GM12878 (cell line): Measurements from ENCODE around the gene PATJ. TPM values are rescaled to one million over a fixed set of nuclear protein-coding genes. Genes with fewer than 3 reads are reported as not detected.

Experiments used
- ATAC-seq: fragments of 200-7000 bp; cut with Tn5 transposase; 3 replicates; pipeline ENCODE4 v1.9.1; 2020; ENCODE audit warnings: mild to moderate bottlenecking, moderate library complexity
- BruUV-seq: library from RNA; stranded (reverse); fragments of 400-500 nt; replicated peaks from 2 replicates; lab custom pipeline; 2021; lab: Mats Ljungman, UMichigan
- CTCF ChIA-PET: fragments of 300-600 bp; sonication (Branson Sonifier 250); formaldehyde crosslinking; extraction: SDS; loops from one replicate; lab custom pipeline; 2021; ENCODE audit warnings: inconsistent platforms; lab: Yijun Ruan, JAX
- POLR2A ChIA-PET: fragments of 350-600 bp; formaldehyde crosslinking; extraction: SDS; loops from one replicate; lab custom pipeline; 2021; ENCODE audit warnings: inconsistent platforms; lab: Charles Lee
- RAD21 ChIA-PET: fragments of 300-600 bp; sonication (Branson Sonifier 250); formaldehyde crosslinking; loops from one replicate; lab custom pipeline; 2023; ENCODE audit warnings: antibody characterized with exemption; ENCODE audit not compliant: unreplicated experiment; lab: Charles Lee
- SMC1A ChIA-PET: fragments of 300-600 bp; sonication (Branson Sonifier 250); formaldehyde crosslinking; loops from one replicate; lab custom pipeline; 2023; ENCODE audit not compliant: unreplicated experiment, uncharacterized antibody; lab: Charles Lee
- DNase-seq: peaks from one replicate; pipeline ENCODE4 v3.0.0-alpha.2; 2011; ENCODE audit warnings: low read depth, low spot score
- FAIRE-seq: peaks from 3 replicates; lab custom pipeline; 2011; peaks lifted over from hg19 to GRCh38; lab: Jason Lieb, UNC
- H2AFZ ChIP-seq: 2 replicates; pipeline ENCODE4 v1.6.0; 2011; ENCODE audit warnings: low read depth, low read length, control low read depth; ENCODE audit not compliant: control insufficient read depth
- H3K27ac ChIP-seq: 2 replicates; pipeline ENCODE4 v1.5.1; 2011; ENCODE audit warnings: control low read depth; ENCODE audit not compliant: control insufficient read depth, insufficient read depth
- H3K27me3 ChIP-seq, 2 experiments: replicated peaks in 1 of 2; 2 replicates each; pipeline versions ENCODE4 v1.6.0 to v1.6.1; 2011; ENCODE audit warnings: low read length in 1 of 2; ENCODE audit not compliant: control insufficient read depth in 2 of 2, insufficient read depth in 2 of 2
- H3K36me3 ChIP-seq, 2 experiments: 2 replicates each; pipeline ENCODE4 v1.5.1; 2011; ENCODE audit warnings: low read length in 1 of 2; ENCODE audit not compliant: control insufficient read depth in 2 of 2, insufficient read depth in 2 of 2
- H3K4me1 ChIP-seq: 2 replicates; pipeline ENCODE4 v1.6.1; 2011; ENCODE audit warnings: mild to moderate bottlenecking, low read length, moderate library complexity, mixed read lengths; ENCODE audit not compliant: control insufficient read depth, insufficient read depth
- H3K4me2 ChIP-seq: 2 replicates; pipeline ENCODE4 v1.6.0; 2011; ENCODE audit warnings: control low read depth; ENCODE audit not compliant: control insufficient read depth, insufficient read depth
- H3K4me3 ChIP-seq: fragments of 200-600 bp; sonication (generic); 2 replicates; pipeline ENCODE4 v1.5.1; 2016
- H3K79me2 ChIP-seq: 2 replicates; pipeline ENCODE4 v1.6.0; 2011; ENCODE audit warnings: low read length; ENCODE audit not compliant: control insufficient read depth, insufficient read depth
- H3K9ac ChIP-seq: 2 replicates; pipeline ENCODE4 v1.8.0; 2011; ENCODE audit warnings: low read length, control low read depth, mixed read lengths; ENCODE audit not compliant: control insufficient read depth, insufficient read depth
- H3K9me3 ChIP-seq: replicated peaks from 3 replicates; pipeline ENCODE4 v1.5.1; 2011; ENCODE audit warnings: mild to moderate bottlenecking, low read length; ENCODE audit not compliant: control insufficient read depth, insufficient read depth
- H4K20me1 ChIP-seq: 2 replicates; pipeline ENCODE4 v1.6.0; 2011; ENCODE audit not compliant: control insufficient read depth, insufficient read depth
- HCFC1 ChIP-seq: fragments of 150-350 bp; IDR thresholded peaks from 2 replicates; pipeline ENCODE4 v1.6.1; 2014; ENCODE audit warnings: low read length
- NRF1 ChIP-seq: conservative IDR thresholded peaks from 2 replicates; pipeline ENCODE4 v1.6.1; 2011; ENCODE audit warnings: mild to moderate bottlenecking, low read depth, low read length, improper control_type of control experiment
- SIN3A ChIP-seq: IDR thresholded peaks from 2 replicates; pipeline ENCODE4 v1.6.1; 2012; ENCODE audit warnings: low read depth, low read length, improper control_type of control experiment
- TARDBP ChIP-seq: IDR thresholded peaks from 2 replicates; pipeline ENCODE4 v1.6.1; 2016; ENCODE audit warnings: borderline replicate concordance
- ZSCAN29 ChIP-seq: fragments of 450-650 bp; IDR thresholded peaks from 2 replicates; pipeline ENCODE4 v1.6.1; 2017; ENCODE audit warnings: mild to moderate bottlenecking, moderate library complexity
- in situ Hi-C: fragments of 300-500 bp; cut with MboI; formaldehyde crosslinking; loops from 9 replicates; pipeline ENCODE4 v1.14.3; 2018; ENCODE audit warnings: mixed read lengths
- intact Hi-C: fragments of 100-400 bp; cut with micrococcal nuclease; formaldehyde crosslinking; loops from one replicate; pipeline ENCODE4 v1.14.2; 2022; ENCODE audit not compliant: unreplicated experiment
- polyA plus RNA-seq, 11 experiments: library from polyadenylated mRNA; depleted of rRNA in 4 of 11; unstranded in 6 of 11; stranded (reverse) in 5 of 11; fragments of >200 nt; fragmentation: Nextera tagmentation in 4 of 11; fragmentation: Illumina TruSeq in 1 of 11; extraction: Ambion mirVana in 4 of 11; extraction: Trizol in 1 of 11; gene quantifications; 1 replicate in 1 of 11; 2 replicates in 10 of 11; pipeline versions ENCODE4 v1.2.1 to v1.2.3, GENCODE V29; 2011 to 2016; ENCODE audit warnings: inconsistent platforms in 2 of 11, missing spikeins in 2 of 11, low read depth in 1 of 11
- total RNA-seq, 4 experiments: library from RNA; depleted of rRNA in 3 of 4; stranded (reverse); fragments of >200 nt in 3 of 4; fragmentation: Illumina TruSeq in 1 of 4; extraction: Trizol in 1 of 4; gene quantifications; 2 replicates each; pipeline versions ENCODE4 v1.2.1 to v1.2.3, GENCODE V29; 2013 to 2021
- TF ChIP-seq, protein P1 (sequence below): IDR thresholded peaks from 2 replicates; pipeline ENCODE4 v1.6.1; 2012; ENCODE audit warnings: mild to moderate bottlenecking, low read depth, low read length
- TF ChIP-seq, protein P2 (sequence below): fragments of 450-650 bp; IDR thresholded peaks from 2 replicates; pipeline ENCODE4 v1.6.1; 2017; ENCODE audit warnings: antibody characterized with exemption, mild to moderate bottlenecking, moderate library complexity

Gene PATJ
- total and polyA plus RNA-seq, 10 of the 15 experiments (the other 5 are each of a cell fraction or from before 2014, with no cell fraction given): 2.8 to 13.9 (median 6.9) TPM

DNA sequence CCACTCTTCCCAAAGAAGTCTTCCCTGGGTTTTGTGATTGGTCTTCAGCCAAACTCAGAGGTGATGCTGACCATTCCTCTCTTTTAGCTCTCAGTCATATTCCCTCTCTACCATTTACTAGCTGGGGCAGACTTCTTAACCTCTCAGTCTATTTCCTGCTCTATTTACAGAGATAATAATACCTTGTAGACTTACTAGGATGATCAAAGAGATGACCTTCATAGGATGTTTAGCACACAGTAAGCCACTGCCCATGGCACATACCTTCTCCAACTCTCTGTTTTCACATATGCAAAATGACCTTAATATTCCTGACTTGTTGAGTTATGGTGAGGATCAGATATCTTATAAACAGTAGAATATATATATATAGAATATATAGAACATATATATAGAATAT is 346.2 kb downstream of the PATJ start:
- Histone ChIP-seq H3K4me1 (no peaks in the 10 kb centered on the region), H3K27ac (no peak overlapping the region), H3K9ac (no peak overlapping the region), H2AFZ (no peak overlapping the region), H3K4me2 (no peak overlapping the region), H3K27me3 (no peaks in the 10 kb centered on the region), H3K36me3 (no peaks in the 10 kb centered on the region), H3K4me3 (no peak overlapping the region), H3K79me2 (no peaks in the 10 kb centered on the region), H3K9me3 (no peaks in the 10 kb centered on the region), H4K20me1 (no peaks in the 10 kb centered on the region)
- DNase-seq: no peak
- intact Hi-C loops (no loop called here), in situ Hi-C loops (no loop called here)
- ATAC-seq: no peak
- ChIA-PET POLR2A (no interaction called here), SMC1A (no interaction called here), CTCF (interaction anchor here (7.8 kb wide), 1 partner anchor 42 kb away, joined by 95 read pairs; no protein-coding TSS in a partner anchor), RAD21 (no interaction called here)
- no TSS peak for BruUV-seq
- no peak for FAIRE-seq
- TF ChIP-seq SIN3A: no peak
- no peak for TF ChIP-seq HCFC1
- no peak for TF ChIP-seq ZSCAN29
- TF ChIP-seq, protein P1, sequence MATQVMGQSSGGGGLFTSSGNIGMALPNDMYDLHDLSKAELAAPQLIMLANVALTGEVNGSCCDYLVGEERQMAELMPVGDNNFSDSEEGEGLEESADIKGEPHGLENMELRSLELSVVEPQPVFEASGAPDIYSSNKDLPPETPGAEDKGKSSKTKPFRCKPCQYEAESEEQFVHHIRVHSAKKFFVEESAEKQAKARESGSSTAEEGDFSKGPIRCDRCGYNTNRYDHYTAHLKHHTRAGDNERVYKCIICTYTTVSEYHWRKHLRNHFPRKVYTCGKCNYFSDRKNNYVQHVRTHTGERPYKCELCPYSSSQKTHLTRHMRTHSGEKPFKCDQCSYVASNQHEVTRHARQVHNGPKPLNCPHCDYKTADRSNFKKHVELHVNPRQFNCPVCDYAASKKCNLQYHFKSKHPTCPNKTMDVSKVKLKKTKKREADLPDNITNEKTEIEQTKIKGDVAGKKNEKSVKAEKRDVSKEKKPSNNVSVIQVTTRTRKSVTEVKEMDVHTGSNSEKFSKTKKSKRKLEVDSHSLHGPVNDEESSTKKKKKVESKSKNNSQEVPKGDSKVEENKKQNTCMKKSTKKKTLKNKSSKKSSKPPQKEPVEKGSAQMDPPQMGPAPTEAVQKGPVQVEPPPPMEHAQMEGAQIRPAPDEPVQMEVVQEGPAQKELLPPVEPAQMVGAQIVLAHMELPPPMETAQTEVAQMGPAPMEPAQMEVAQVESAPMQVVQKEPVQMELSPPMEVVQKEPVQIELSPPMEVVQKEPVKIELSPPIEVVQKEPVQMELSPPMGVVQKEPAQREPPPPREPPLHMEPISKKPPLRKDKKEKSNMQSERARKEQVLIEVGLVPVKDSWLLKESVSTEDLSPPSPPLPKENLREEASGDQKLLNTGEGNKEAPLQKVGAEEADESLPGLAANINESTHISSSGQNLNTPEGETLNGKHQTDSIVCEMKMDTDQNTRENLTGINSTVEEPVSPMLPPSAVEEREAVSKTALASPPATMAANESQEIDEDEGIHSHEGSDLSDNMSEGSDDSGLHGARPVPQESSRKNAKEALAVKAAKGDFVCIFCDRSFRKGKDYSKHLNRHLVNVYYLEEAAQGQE: no peak
- no peak for TF ChIP-seq NRF1
- TF ChIP-seq TARDBP: no peak
- TF ChIP-seq, protein P2, sequence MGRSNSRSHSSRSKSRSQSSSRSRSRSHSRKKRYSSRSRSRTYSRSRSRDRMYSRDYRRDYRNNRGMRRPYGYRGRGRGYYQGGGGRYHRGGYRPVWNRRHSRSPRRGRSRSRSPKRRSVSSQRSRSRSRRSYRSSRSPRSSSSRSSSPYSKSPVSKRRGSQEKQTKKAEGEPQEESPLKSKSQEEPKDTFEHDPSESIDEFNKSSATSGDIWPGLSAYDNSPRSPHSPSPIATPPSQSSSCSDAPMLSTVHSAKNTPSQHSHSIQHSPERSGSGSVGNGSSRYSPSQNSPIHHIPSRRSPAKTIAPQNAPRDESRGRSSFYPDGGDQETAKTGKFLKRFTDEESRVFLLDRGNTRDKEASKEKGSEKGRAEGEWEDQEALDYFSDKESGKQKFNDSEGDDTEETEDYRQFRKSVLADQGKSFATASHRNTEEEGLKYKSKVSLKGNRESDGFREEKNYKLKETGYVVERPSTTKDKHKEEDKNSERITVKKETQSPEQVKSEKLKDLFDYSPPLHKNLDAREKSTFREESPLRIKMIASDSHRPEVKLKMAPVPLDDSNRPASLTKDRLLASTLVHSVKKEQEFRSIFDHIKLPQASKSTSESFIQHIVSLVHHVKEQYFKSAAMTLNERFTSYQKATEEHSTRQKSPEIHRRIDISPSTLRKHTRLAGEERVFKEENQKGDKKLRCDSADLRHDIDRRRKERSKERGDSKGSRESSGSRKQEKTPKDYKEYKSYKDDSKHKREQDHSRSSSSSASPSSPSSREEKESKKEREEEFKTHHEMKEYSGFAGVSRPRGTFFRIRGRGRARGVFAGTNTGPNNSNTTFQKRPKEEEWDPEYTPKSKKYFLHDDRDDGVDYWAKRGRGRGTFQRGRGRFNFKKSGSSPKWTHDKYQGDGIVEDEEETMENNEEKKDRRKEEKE: no peak
